Testis (tissue), 2 donors: Measurements from ENCODE around the gene OAS2.

Source experiments
- CTCF ChIP-seq, 3 experiments: fragments of 450-650 bp in 2 of 3; fragments of 200-600 bp in 1 of 3; sonication (generic) in 1 of 3; IDR thresholded peaks; one replicate each; pipeline ENCODE4 v1.5.1; 2016 to 2019; ENCODE audit warnings: antibody characterized with exemption in 3 of 3, mild to moderate bottlenecking in 2 of 3, moderate library complexity in 1 of 3
- POLR2A ChIP-seq: fragments of 450-650 bp; IDR thresholded peaks from one replicate; pipeline ENCODE4 v1.6.1; 2017; ENCODE audit warnings: antibody characterized with exemption, mild to moderate bottlenecking, moderate library complexity

GRCh38 chr12:113006641-113007040, 28.3 kb downstream of the OAS2 start:
- TF ChIP-seq CTCF (IDR thresholded peaks at IDR 0.05) = no peak
- TF ChIP-seq POLR2A = no peak
